HEK293 (cell line): ENCODE results near the gene OR2F2.

Experiments used
- CTCF ChIA-PET: fragments of 350-600 bp; formaldehyde crosslinking; extraction: SDS; loops from one replicate; lab custom pipeline; 2021; ENCODE audit warnings: antibody characterized with exemption; lab: Yijun Ruan, JAX
- POLR2A ChIA-PET: fragments of 300-600 bp; formaldehyde crosslinking; extraction: SDS; loops from one replicate; lab custom pipeline; 2020; ENCODE audit warnings: antibody characterized with exemption, inconsistent platforms; lab: Yijun Ruan, JAX
- H3K27ac ChIP-seq: fragments of 200-500 bp; sonication (Bioruptor generic); 2 replicates; pipeline ENCODE4 v1.5.1; 2014; ENCODE audit warnings: low read depth, low read length, control low read depth, inconsistent platforms; ENCODE audit errors: extremely low read depth
- H3K36me3 ChIP-seq, 2 experiments: fragments of 200-500 bp in 1 of 2; sonication (Bioruptor generic) in 1 of 2; 1 replicate in 1 of 2; 2 replicates in 1 of 2; pipeline ENCODE4 v1.5.1; 2014 to 2017; ENCODE audit warnings: inconsistent platforms in 2 of 2, low read length in 2 of 2; ENCODE audit not compliant: control insufficient read depth in 2 of 2, insufficient read depth in 1 of 2
- H3K4me1 ChIP-seq: fragments of 200-500 bp; sonication (Bioruptor generic); 2 replicates; pipeline ENCODE4 v1.5.1; 2014; ENCODE audit warnings: mild to moderate bottlenecking, low read length, inconsistent platforms; ENCODE audit not compliant: control insufficient read depth, insufficient read depth
- H3K4me3 ChIP-seq: 2 replicates; pipeline ENCODE4 v1.5.1; 2011; ENCODE audit warnings: low read depth, mild to moderate bottlenecking, control low read depth, low read length, moderate library complexity
- H3K9me3 ChIP-seq: fragments of 200-500 bp; sonication (Bioruptor generic); 2 replicates; pipeline ENCODE4 v1.5.1; 2014; ENCODE audit warnings: low read depth, low read length, inconsistent platforms; ENCODE audit not compliant: control insufficient read depth, insufficient read depth
- GLIS1 ChIP-seq: fragments of 450-650 bp; formaldehyde crosslinking; IDR thresholded peaks from 2 replicates; pipeline ENCODE4 v1.5.1; 2016; ENCODE audit warnings: missing biosample characterization, missing genetic modification characterization
- HOXA7 ChIP-seq: sonication (generic); formaldehyde crosslinking; IDR thresholded peaks from 2 replicates; pipeline ENCODE4 v1.8.1; 2022; ENCODE audit warnings: missing genetic modification reagents, borderline replicate concordance
- PRDM10 ChIP-seq: fragments of 450-650 bp; formaldehyde crosslinking; IDR thresholded peaks from 2 replicates; pipeline ENCODE4 v1.5.1; 2016; ENCODE audit warnings: missing biosample characterization, missing genetic modification characterization
- ZBTB11 ChIP-seq: fragments of 450-650 bp; formaldehyde crosslinking; conservative IDR thresholded peaks from 2 replicates; pipeline ENCODE4 v1.5.1; 2016; ENCODE audit warnings: low read depth, missing biosample characterization, missing genetic modification characterization
- ZFP41 ChIP-seq: fragments of 450-650 bp; formaldehyde crosslinking; IDR thresholded peaks from 2 replicates; pipeline ENCODE4 v1.5.1; 2016; ENCODE audit warnings: missing biosample characterization, missing genetic modification characterization, borderline replicate concordance
- ZFP69B ChIP-seq: fragments of 450-650 bp; formaldehyde crosslinking; IDR thresholded peaks from 2 replicates; pipeline ENCODE4 v1.5.1; 2016; ENCODE audit warnings: missing biosample characterization, missing genetic modification characterization
- ZNF132 ChIP-seq: fragments of 450-650 bp; formaldehyde crosslinking; IDR thresholded peaks from 2 replicates; pipeline ENCODE4 v1.5.1; 2017; ENCODE audit warnings: missing biosample characterization, missing genetic modification characterization, borderline replicate concordance
- ZNF155 ChIP-seq: fragments of 450-650 bp; formaldehyde crosslinking; IDR thresholded peaks from 2 replicates; pipeline ENCODE4 v1.5.1; 2016; ENCODE audit warnings: missing biosample characterization, missing genetic modification characterization
- ZNF26 ChIP-seq: fragments of 450-650 bp; formaldehyde crosslinking; IDR thresholded peaks from 2 replicates; pipeline ENCODE4 v1.5.1; 2016; ENCODE audit warnings: missing biosample characterization, missing genetic modification characterization
- ZNF404 ChIP-seq: fragments of 450-650 bp; formaldehyde crosslinking; IDR thresholded peaks from 2 replicates; pipeline ENCODE4 v1.5.1; 2017; ENCODE audit warnings: missing biosample characterization, missing genetic modification characterization
- ZNF423 ChIP-seq: fragments of 450-650 bp; formaldehyde crosslinking; IDR thresholded peaks from 2 replicates; pipeline ENCODE4 v1.5.1; 2016; ENCODE audit warnings: missing biosample characterization, missing genetic modification characterization
- ZNF571 ChIP-seq: fragments of 450-650 bp; formaldehyde crosslinking; IDR thresholded peaks from 2 replicates; pipeline ENCODE4 v1.5.0; 2017; ENCODE audit warnings: missing biosample characterization, missing genetic modification characterization
- ZNF596 ChIP-seq: fragments of 450-650 bp; IDR thresholded peaks from 2 replicates; pipeline ENCODE4 v1.5.0; 2018; ENCODE audit warnings: missing biosample characterization, mild to moderate bottlenecking, missing genetic modification characterization, moderate library complexity
- ZNF610 ChIP-seq: fragments of 450-650 bp; formaldehyde crosslinking; IDR thresholded peaks from 2 replicates; pipeline ENCODE4 v1.5.1; 2016; ENCODE audit warnings: missing biosample characterization, missing genetic modification characterization, borderline replicate concordance
- ZNF626 ChIP-seq: fragments of 450-650 bp; sonication (Bioruptor Pico); formaldehyde crosslinking; IDR thresholded peaks from 2 replicates; pipeline ENCODE4 v1.5.1; 2018; ENCODE audit warnings: missing biosample characterization, missing genetic modification characterization, inconsistent platforms
- ZNF707 ChIP-seq: fragments of 450-650 bp; formaldehyde crosslinking; IDR thresholded peaks from 2 replicates; pipeline ENCODE4 v1.5.1; 2016; ENCODE audit warnings: missing biosample characterization, missing genetic modification characterization
- ZNF747 ChIP-seq: fragments of 450-650 bp; formaldehyde crosslinking; IDR thresholded peaks from 2 replicates; pipeline ENCODE4 v1.5.1; 2016; ENCODE audit warnings: missing biosample characterization, missing genetic modification characterization
- ZNF843 ChIP-seq: fragments of 450-650 bp; formaldehyde crosslinking; IDR thresholded peaks from 2 replicates; pipeline ENCODE4 v1.5.1; 2016; ENCODE audit warnings: missing biosample characterization, missing genetic modification characterization
- ZSCAN18 ChIP-seq: fragments of 450-650 bp; formaldehyde crosslinking; IDR thresholded peaks from 2 replicates; pipeline ENCODE4 v1.5.1; 2016; ENCODE audit warnings: missing biosample characterization, missing genetic modification characterization
- ZSCAN5A ChIP-seq: fragments of 450-650 bp; formaldehyde crosslinking; IDR thresholded peaks from 2 replicates; pipeline ENCODE4 v1.5.1; 2016; ENCODE audit warnings: missing biosample characterization, missing genetic modification characterization

The OR2F2 gene

GRCh38 chr7:143938379-143939243 lies 3.6 kb downstream of the OR2F2 start:
- H3K27ac ChIP-seq: no peak overlapping the region
- TF ChIP-seq ZNF747 (tag by site-specific recombination): no peak
- no peak for TF ChIP-seq GLIS1
- no peak for TF ChIP-seq ZNF155 (tag by site-specific recombination)
- no peak for TF ChIP-seq ZNF626 (tag by site-specific recombination)
- TF ChIP-seq ZNF596: no peak
- TF ChIP-seq ZSCAN18 (tag by site-specific recombination): no peak
- TF ChIP-seq ZNF423 (tag by site-specific recombination): no peak
- TF ChIP-seq ZNF26 (tag by site-specific recombination): no peak
- no peak for TF ChIP-seq ZFP41 (tag by site-specific recombination)
- TF ChIP-seq ZNF707 (tag by site-specific recombination): no peak
- no peak for TF ChIP-seq PRDM10 (tag by site-specific recombination)
- no peak for TF ChIP-seq ZSCAN5A
- TF ChIP-seq ZNF610 (tag by site-specific recombination): no peak
- TF ChIP-seq ZNF404 (tag by site-specific recombination): no peak
- no peak for TF ChIP-seq HOXA7 (CRISPR knock-in tag)
- no peak for TF ChIP-seq ZNF132 (tag by site-specific recombination)
- TF ChIP-seq ZNF843: no peak
- no peak for TF ChIP-seq ZFP69B
- no peak for TF ChIP-seq ZBTB11 (tag by site-specific recombination)
- TF ChIP-seq ZNF571 (tag by site-specific recombination): no peak
- H3K4me1 ChIP-seq: no peaks in the 10 kb centered on the region
- H3K9me3 ChIP-seq: no peaks in the 10 kb centered on the region
- ChIA-PET POLR2A (no interaction called here), CTCF (no interaction called here)
- no peak overlapping the region for H3K4me3 ChIP-seq
- no peaks in the 10 kb centered on the region for H3K36me3 ChIP-seq
